Fibroblast of villous mesenchyme (primary cell): ENCODE measurements around the gene DDO. TPM values are rescaled to one million over a fixed set of nuclear protein-coding genes. Genes with fewer than 3 reads are reported as not detected.

Source experiments
- DNase-seq: peaks from one replicate; pipeline ENCODE4 v3.0.0-alpha.2; 2010; ENCODE audit warnings: low read depth
- H3K4me3 ChIP-seq: 2 replicates; pipeline ENCODE4 v1.5.1; 2011; ENCODE audit warnings: low read depth, mild to moderate bottlenecking, low read length
- total RNA-seq: library from RNA; depleted of rRNA; stranded (reverse); fragments of >200 nt; gene quantifications from 2 replicates; pipeline ENCODE4 v1.2.3, GENCODE V29; 2012
- TF ChIP-seq, protein P1 (sequence below): IDR thresholded peaks from 2 replicates; pipeline ENCODE4 v1.5.1; 2012; ENCODE audit warnings: low read depth, mild to moderate bottlenecking, low read length; ENCODE audit not compliant: insufficient read depth

DDO gene
- total RNA-seq, 1 donor, result 3.9 TPM

- no peak overlapping the region for H3K4me3 ChIP-seq
- no peak for DNase-seq
- TF ChIP-seq, protein P1, sequence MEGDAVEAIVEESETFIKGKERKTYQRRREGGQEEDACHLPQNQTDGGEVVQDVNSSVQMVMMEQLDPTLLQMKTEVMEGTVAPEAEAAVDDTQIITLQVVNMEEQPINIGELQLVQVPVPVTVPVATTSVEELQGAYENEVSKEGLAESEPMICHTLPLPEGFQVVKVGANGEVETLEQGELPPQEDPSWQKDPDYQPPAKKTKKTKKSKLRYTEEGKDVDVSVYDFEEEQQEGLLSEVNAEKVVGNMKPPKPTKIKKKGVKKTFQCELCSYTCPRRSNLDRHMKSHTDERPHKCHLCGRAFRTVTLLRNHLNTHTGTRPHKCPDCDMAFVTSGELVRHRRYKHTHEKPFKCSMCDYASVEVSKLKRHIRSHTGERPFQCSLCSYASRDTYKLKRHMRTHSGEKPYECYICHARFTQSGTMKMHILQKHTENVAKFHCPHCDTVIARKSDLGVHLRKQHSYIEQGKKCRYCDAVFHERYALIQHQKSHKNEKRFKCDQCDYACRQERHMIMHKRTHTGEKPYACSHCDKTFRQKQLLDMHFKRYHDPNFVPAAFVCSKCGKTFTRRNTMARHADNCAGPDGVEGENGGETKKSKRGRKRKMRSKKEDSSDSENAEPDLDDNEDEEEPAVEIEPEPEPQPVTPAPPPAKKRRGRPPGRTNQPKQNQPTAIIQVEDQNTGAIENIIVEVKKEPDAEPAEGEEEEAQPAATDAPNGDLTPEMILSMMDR, result no peak
Observed at GRCh38 chr6:110389689-110390382, 25.5 kb downstream of the DDO start.

DNA sequence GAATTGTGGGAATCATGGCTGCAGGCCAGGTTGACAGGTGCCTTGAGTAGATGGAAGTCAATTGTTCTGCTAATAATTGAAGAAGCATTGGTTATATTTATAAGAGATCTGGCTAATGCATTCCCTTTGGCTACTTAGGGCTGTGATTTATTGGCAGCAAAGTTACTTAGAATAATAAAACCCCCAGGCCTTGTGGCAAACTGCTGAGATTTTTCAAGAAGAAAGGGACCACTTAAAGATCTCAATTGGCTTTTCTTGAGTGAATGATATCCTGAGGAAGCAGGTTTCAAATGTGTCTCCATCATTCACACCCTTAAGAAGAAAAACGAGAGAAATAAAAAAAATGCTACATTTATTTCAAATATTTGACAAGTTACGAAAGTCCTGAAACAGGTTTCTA, 27.4 kb downstream of the DDO start:
- H3K4me3 ChIP-seq, result no peak overlapping the region
- TF ChIP-seq, protein P1, result no peak
- no peak for DNase-seq

DNA sequence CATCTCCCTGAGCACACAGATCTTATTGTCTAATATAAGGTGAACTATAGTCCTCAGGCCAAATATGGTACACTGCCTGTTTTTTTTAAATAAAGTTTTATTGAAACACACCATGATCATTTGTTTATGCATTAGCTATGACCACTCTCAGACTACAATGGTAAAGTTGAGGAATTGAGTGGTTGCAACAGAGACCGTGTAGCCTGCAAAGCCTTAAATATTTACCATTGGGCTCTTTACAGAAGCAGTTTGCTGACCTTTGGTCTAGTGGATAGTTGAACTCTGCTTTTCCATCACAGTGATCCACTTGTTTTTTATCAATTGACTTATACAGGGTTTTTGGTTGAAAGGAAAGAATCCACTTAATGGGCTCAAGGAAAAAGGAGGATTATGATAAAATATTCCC, 29.9 kb downstream of the DDO start:
- TF ChIP-seq, protein P1, result no peak
- H3K4me3 ChIP-seq, result no peak overlapping the region
- DNase-seq, result no peak

- H3K4me3 ChIP-seq, result no peak overlapping the region
- TF ChIP-seq, protein P1, result peak; percentile 5
- DNase-seq, result no peak
Observed at GRCh38 chr6:110378552-110378951, 36.8 kb downstream of the DDO start.

- H3K4me3 ChIP-seq, result no peak overlapping the region
- TF ChIP-seq, protein P1, result no peak
- no peak for DNase-seq
Observed at GRCh38 chr6:110369066-110369465, 46.3 kb downstream of the DDO start.

DNA sequence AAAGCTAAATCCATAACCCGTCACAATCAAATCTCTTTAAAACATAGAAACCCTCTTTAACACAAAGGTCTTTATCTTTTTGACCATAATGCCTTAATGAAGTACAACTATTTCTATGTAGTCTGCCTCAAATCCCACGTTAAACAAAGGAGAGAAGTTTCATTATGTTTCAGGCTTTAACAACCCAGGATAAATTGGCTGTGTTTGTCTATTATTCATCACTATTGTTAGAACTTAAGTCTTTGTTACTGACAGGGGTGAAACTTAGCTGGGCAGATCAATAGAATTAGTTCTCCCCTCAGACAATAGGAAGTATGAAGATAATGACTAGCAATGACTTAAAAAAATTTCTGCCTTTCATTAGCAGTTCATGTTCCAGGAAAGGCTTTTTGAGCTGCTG, 47.1 kb downstream of the DDO start:
- TF ChIP-seq, protein P1, result no peak
- no peak for DNase-seq

DNA sequence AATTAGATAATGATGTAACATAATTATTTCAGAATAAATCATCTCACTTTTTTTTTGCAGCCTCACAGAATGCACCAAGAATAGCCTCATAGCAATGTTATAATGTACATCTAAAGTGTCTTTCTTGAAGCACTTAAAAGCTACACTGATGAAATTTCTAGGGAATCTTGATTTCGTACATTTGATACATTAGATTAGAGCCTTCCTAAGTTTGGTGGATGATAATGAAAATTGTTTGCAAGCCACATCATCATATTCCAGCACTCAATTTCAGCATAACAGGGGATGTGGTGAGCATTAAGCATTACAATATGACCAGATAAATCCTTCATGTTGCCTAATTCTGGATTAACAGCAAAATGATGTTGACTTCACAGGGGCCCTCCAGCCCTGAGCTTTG, 47.5 kb downstream of the DDO start:
- DNase-seq, result no peak
- no peak overlapping the region for H3K4me3 ChIP-seq
- TF ChIP-seq, protein P1, result no peak

More for the DNA sequence above, 47.1 kb downstream of the DDO start:
- no peak overlapping the region for H3K4me3 ChIP-seq
